NK-92 treated with Interleukin-12 subunit alpha and Interleukin-12 subunit beta, amount 100 ng/mL, for 24 hours (cell line): ENCODE data around the gene TNRC6A.
"Not testable (repeated sequence)": the region's sequence is repeated elsewhere in the genome, so short reads cannot be mapped to it uniquely, and the experiment has no call there.

Experiments used
- DNase-seq: peaks from one replicate; lab custom pipeline; 2025; lab: John Stamatoyannopoulos, UW

TNRC6A gene

GRCh38 chr16:24758373-24758772, 28.9 kb downstream of the TNRC6A start:
- DNase-seq: no peak

- no peak for DNase-seq
Measured at GRCh38 chr16:24759006-24759405, 29.6 kb downstream of the TNRC6A start.

- DNase-seq: no peak
Measured at GRCh38 chr16:24761526-24761925, 32.1 kb downstream of the TNRC6A start.

GRCh38 chr16:24764916-24765315, 35.5 kb downstream of the TNRC6A start:
- DNase-seq: no peak

GRCh38 chr16:24766057-24766456, 36.6 kb downstream of the TNRC6A start:
- no peak for DNase-seq

GRCh38 chr16:24769806-24770205, 40.4 kb downstream of the TNRC6A start:
- DNase-seq: no peak

GRCh38 chr16:24771132-24771778, 41.8 kb downstream of the TNRC6A start:
- no peak for DNase-seq

- DNase-seq: no peak
Measured at GRCh38 chr16:24771779-24772157, 42.3 kb downstream of the TNRC6A start.

- no peak for DNase-seq
Measured at GRCh38 chr16:24773771-24774427, 44.4 kb downstream of the TNRC6A start.

- DNase-seq: no peak
Measured at GRCh38 chr16:24774510-24774909, 45.1 kb downstream of the TNRC6A start.

- no peak for DNase-seq
Measured at GRCh38 chr16:24775455-24775854, 46.0 kb downstream of the TNRC6A start.

- DNase-seq: no peak
Measured at GRCh38 chr16:24776501-24777220, 47.2 kb downstream of the TNRC6A start.

- DNase-seq: no peak
Measured at GRCh38 chr16:24778671-24779070, 49.2 kb downstream of the TNRC6A start.

- DNase-seq: no peak
Measured at GRCh38 chr16:24781256-24781655, 51.8 kb downstream of the TNRC6A start.

- no peak for DNase-seq
Measured at GRCh38 chr16:24784121-24784520, 54.7 kb downstream of the TNRC6A start.

- DNase-seq: no peak
Measured at GRCh38 chr16:24789881-24790280, 60.4 kb downstream of the TNRC6A start.

- no peak for DNase-seq
Measured at GRCh38 chr16:24800586-24800985, 71.1 kb downstream of the TNRC6A start.

- DNase-seq: no peak
Measured at GRCh38 chr16:24801761-24802302, 72.4 kb downstream of the TNRC6A start.

GRCh38 chr16:24805484-24805883, 76.0 kb downstream of the TNRC6A start:
- DNase-seq: no peak

- no peak for DNase-seq
Measured at GRCh38 chr16:24807301-24807700, 77.8 kb downstream of the TNRC6A start.

GRCh38 chr16:24810951-24811843, 81.7 kb downstream of the TNRC6A start:
- no peak for DNase-seq

GRCh38 chr16:24812813-24813212, 83.4 kb downstream of the TNRC6A start:
- not testable (repeated sequence) for DNase-seq
